IPS-18a (cell line): ENCODE data around the gene PRMT1.
"Not testable (repeated sequence)": the region's sequence is repeated elsewhere in the genome, so short reads cannot be mapped to it uniquely, and the experiment has no call there.

ENCODE experiments used
- H3K27ac ChIP-seq: one replicate; pipeline ENCODE4 v1.5.1; 2013; ENCODE audit warnings: low read length
- H3K27me3 ChIP-seq: one replicate; pipeline ENCODE4 v1.6.1; 2013; ENCODE audit warnings: mild to moderate bottlenecking, low read length; ENCODE audit not compliant: control insufficient read depth, insufficient read depth
- H3K36me3 ChIP-seq: one replicate; pipeline ENCODE4 v1.6.1; 2013; ENCODE audit warnings: low read depth, low read length; ENCODE audit not compliant: control insufficient read depth
- H3K4me1 ChIP-seq: one replicate; pipeline ENCODE4 v1.6.1; 2013; ENCODE audit warnings: low read depth, low read length; ENCODE audit not compliant: control insufficient read depth
- H3K4me3 ChIP-seq: one replicate; pipeline ENCODE4 v1.5.1; 2013; ENCODE audit warnings: low read length
- H3K9ac ChIP-seq: one replicate; pipeline ENCODE4 v1.6.1; 2013; ENCODE audit warnings: mild to moderate bottlenecking, low read length, moderate library complexity
- H3K9me3 ChIP-seq: one replicate; pipeline ENCODE4 v1.6.1; 2013; ENCODE audit warnings: low read depth, low read length; ENCODE audit not compliant: control insufficient read depth

Gene PRMT1

DNA sequence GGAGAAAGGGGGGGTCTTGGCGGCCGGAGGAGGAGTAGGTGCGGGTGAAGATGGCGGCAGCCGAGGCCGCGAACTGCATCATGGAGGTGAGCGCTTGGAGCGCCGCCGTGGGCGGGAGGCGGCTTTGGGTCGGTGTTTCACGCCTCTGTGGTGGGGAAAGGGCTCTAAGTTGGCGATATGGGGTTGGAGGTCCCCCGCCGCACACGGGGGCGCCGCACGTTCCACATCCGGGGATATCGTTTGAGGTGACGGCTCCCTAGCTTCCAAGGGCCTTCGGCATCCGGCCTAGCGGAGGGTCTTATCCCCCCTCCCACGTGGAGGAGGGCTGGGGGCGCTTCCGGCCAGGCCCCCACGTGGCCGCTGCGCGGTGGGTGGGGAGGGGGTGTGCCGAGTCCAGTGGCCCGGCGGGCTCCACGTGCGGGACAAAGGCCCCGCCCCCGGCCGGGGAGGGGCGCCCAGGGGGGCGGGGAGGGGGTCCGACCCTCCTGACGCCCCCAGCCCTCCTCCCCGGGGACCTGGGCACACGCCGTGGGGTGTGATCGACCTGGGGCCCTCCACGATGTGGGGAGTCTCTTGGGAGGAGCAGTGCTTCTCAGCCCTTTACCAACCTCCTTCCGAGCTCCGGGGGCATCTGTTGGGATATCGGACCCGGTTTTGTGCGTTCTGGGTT is at the start of gene PRMT1:
Gene PRMT1 (plus strand): TSS at position 41 of the 670 bp plus-strand sequence. CDS start 10 bp downstream, at position 51.
- Histone ChIP-seq H3K4me1 (peaks cover 14% of the 10 kb centered on the region), H3K27me3 (no peaks in the 10 kb centered on the region), H3K36me3 (peaks cover 14% of the 10 kb centered on the region), H3K9me3 (no peaks in the 10 kb centered on the region), H3K4me3 (peak within 1 kb of the TSS; percentile 98), H3K9ac (peak within 1 kb of the TSS; percentile 95), H3K27ac (peak within 1 kb of the TSS; percentile 99)

DNA sequence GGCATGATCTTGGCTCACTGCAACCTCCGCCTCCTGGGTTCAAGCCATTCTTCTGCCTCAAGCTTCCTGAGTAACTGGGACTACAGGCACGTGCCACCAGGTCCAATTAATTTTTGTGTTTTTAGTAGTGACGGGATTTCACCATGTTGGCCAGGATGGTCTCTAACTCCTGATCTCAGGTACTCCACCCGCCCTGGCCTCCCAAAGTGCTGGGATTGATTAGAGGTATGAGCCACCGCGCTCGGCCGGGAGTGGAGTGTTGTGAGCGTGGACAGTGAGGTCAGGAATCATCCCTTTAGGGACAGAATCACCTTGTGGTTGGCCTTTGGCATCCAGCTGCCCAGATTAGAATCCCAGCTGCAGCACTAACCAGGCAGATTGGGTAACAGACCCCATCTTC is 47.4 kb upstream of the PRMT1 start:
- Histone ChIP-seq H3K9ac (no peak overlapping the region), H3K36me3 (peaks cover 14% of the 10 kb centered on the region), H3K9me3 (no peaks in the 10 kb centered on the region), H3K27ac (no peak overlapping the region), H3K4me1 (no peaks in the 10 kb centered on the region), H3K27me3 (no peaks in the 10 kb centered on the region), H3K4me3 (no peak overlapping the region)

DNA sequence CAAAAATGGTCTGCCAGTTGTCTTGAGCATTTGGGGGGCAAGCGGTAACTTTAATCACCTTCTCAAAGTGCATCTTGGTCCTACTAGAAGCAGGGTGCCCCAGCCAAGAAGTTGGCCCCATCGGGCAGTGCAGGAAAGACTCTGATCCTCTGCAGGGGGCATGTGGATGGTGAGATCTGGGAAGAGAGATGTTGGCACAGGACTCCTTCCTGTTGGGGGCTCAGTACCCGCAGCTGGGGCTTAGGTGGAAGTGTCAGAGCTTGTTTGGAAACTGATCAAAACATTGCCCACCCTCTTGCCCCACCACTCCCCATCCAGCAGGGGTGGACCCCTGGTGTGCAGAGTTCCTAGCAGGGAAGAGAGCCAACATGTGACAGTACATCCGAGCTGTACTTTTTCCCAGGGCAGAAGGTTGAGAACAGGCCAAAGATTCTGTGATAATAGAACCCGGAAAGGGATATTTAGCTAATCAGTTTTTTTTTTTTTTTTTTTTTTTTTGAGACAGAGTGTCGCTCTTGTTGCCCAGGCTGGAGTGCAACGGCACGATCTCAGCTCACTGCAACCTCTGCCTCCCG is 46.0 kb upstream of the PRMT1 start:
- Histone ChIP-seq H3K27ac (no peak overlapping the region), H3K9ac (no peak overlapping the region), H3K36me3 (peaks cover 10% of the 10 kb centered on the region), H3K27me3 (no peaks in the 10 kb centered on the region), H3K4me1 (no peaks in the 10 kb centered on the region), H3K9me3 (no peaks in the 10 kb centered on the region), H3K4me3 (no peak overlapping the region)

DNA sequence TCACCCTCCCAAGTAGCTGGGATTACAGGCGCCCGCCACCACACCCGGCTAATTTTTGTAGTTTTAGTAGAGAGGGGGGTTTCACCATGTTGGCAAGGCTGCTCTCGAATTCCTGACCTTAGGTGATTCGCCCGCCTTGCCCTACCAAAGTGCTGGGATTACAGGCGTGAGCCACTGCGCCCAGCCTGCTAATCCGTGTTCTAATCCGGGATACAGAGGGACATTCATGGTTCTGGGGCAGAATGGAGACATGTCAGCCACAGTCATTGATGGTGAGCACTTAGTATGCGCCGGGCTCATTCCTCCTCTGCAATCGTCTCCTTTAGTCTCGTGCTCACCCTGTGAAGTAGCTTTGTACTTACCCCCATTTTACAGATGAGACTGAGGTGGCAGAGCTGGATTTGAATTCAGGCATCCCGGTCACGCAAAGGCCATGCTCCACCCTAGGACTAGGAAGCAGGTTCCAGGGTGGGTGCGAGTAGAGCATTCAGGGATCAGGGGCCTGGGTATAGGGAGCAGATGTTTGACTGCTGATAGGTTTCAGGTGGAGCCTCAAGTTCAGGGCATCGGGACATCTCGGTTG is 45.4 kb upstream of the PRMT1 start:
- Histone ChIP-seq H3K27me3 (no peaks in the 10 kb centered on the region), H3K4me1 (no peaks in the 10 kb centered on the region), H3K36me3 (peaks cover 6% of the 10 kb centered on the region), H3K9ac (no peak overlapping the region), H3K27ac (no peak overlapping the region), H3K9me3 (no peaks in the 10 kb centered on the region), H3K4me3 (no peak overlapping the region)

DNA sequence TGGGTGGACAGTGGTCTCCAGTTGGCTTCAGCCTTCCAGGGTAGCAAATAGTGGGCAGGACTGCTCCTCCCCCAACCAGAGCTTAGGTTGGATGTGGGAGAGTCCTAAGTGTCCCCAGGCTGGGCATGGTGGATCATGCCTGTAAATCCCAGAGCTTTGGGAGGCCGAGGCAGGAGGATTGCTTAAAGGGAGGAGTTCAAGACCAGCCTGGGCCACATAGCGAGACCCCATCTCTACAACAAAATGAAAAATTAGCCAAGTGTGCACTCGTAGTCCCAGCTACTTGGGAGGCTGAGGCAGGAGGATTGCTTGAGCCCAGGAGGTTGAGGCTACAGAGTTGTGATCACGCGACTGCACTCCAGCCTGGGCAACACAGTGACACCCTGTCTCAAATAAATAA is 44.5 kb upstream of the PRMT1 start:
- Histone ChIP-seq H3K9ac (no peak overlapping the region), H3K4me3 (no peak overlapping the region), H3K27me3 (no peaks in the 10 kb centered on the region), H3K4me1 (no peaks in the 10 kb centered on the region), H3K27ac (no peak overlapping the region), H3K9me3 (no peaks in the 10 kb centered on the region), H3K36me3 (no peaks in the 10 kb centered on the region)

DNA sequence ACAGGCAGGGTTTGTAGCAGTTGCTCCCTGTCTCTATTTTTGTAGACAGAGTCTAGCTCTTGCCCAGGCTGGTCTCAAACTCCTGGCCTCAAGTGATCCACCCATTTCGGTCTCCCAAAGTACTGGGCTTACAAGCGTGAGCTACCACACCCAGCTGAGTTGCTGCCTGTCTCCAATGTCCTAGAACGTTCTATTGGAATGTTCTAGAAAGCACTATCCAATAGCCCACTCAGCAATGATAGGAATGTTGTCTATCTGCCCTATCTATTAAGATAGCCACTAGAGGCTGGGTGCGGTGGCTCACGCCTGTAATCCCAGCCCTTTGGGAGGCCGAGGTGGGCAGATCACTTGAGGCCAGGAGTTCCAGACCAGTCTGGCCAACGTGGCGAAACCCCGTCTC is 43.8 kb upstream of the PRMT1 start:
- H3K9me3 ChIP-seq, H3K4me1 ChIP-seq, H3K27ac ChIP-seq, H3K27me3 ChIP-seq, H3K9ac ChIP-seq, H3K4me3 ChIP-seq, H3K36me3 ChIP-seq: not testable (repeated sequence)

DNA sequence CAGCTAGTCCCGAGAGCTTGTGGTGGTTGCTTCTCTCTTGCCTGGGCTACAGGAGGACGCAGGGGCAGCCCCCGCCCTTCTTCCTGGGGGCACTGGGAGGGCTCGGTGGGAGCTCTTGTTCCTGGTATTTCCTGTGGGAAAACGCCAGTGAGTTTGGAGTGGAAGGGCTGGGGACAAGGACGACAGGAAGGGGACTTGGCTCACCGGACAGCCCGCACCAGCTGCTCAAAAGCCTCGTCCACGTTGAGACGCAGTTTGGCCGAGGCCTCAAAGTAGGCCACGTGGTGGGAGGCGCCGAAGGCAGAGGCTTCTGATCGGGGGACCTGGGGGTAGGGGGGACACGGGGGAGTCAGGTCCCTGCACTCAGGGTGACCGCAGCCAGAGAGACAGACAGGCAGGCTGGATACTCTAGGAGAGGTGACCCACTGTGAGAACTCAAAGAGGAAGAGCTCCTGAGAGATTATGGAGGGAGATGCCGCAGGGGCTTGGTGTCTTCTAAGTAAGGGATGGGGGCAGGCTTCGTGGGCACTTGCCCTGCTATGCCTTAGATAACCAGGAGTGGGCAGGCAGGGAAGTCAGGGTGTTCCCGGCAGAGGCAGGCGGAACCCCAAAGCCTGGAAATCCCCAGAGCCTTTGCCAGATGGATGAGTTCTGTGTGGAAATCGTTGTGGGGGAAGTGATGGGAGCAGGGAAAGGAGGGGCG is 41.4 kb upstream of the PRMT1 start:
- Histone ChIP-seq H3K27ac (no peak overlapping the region), H3K4me3 (no peak overlapping the region)

DNA sequence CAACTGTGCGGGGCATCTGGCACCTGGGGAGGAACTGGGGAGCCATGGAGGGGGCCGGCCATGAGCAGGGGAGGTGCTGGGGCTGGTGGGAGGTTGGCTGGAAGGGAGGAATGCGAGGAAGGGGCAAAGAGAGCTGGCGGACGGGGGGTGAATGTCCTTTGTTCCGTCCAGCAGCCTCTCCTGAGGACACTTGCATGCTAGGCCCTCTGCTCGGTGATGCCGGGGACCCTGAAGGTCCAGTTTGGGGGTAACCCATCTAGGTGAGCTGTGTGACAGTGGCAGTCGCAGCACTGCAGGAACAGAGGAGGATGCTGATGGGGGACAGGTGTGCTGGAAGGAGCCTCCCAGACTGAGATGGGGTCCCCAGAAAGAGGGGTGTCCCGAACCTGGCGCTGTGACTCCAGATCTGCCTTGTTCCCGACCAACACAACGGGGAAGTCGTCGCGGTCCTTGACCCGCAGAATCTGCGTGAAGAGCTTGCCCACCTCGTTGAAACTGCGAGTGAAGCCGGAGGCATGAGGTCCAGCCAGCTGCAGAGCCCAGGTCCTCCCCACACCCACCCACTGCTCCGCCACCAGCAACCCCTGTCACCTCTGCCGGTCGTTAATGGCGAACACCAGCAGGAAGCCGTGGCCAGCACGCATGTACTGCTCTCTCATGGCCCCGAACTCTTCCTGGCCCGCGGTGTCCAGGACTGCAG is 40.7 kb upstream of the PRMT1 start:
- H3K27ac ChIP-seq, result no peak overlapping the region
- H3K9me3 ChIP-seq, result no peaks in the 10 kb centered on the region
- H3K9ac ChIP-seq, result no peak overlapping the region

More for the DNA sequence above, 41.4 kb upstream of the PRMT1 start:
- H3K9me3 ChIP-seq, result no peaks in the 10 kb centered on the region
- H3K27me3 ChIP-seq, result peaks cover 10% of the 10 kb centered on the region
- no peak overlapping the region for H3K9ac ChIP-seq
- peaks cover 16% of the 10 kb centered on the region for H3K4me1 ChIP-seq
- no peaks in the 10 kb centered on the region for H3K36me3 ChIP-seq

DNA sequence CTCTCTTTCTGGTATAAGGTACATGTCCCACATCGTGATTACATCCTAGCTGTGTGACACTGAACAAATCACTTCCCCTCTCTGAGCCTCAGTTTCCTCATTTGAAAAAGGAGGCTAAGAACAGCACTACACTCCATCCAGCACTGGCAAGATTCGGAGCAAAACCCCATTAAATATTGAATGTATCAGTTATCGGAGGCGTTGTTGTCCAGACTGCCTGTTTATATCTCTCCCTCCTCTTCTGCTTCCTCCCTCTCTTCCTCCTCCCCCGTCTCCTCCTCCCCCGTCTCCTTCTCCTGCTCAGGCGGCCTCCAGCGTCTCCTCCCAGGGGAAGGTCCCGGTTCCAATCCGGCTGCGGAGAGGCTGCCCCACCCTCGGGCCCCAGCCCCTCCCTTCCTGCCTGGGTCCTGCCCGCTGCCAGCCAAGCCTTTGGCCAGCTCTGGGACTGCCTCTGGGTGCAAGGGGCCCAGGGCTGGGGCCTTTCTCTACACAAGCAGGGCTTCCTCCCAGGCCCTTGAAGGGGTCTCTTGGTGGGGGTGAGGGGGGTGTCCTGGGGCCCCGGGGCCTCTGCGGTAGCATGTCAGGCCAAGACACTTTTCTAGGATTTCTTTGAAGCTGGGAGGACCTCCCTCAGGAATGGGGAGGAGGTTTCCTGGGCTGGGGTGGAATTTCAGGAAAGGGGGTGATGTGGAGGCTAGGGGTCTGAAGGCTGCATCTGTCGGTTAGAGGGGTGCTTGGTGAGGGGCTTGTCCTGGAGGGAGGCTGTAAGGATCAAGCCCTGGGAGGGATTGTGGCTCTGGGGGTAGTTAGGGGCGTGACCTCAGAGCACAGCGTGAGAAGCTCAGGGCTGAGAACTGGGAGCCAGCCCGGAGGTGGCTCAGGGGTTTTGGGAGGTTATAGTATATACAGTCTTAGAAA is 39.0 kb upstream of the PRMT1 start:
- peaks cover 10% of the 10 kb centered on the region for H3K27me3 ChIP-seq
- H3K9me3 ChIP-seq, result no peaks in the 10 kb centered on the region
- H3K4me3 ChIP-seq, result peak overlapping the region; percentile 35
- H3K36me3 ChIP-seq, result no peaks in the 10 kb centered on the region
- no peak overlapping the region for H3K27ac ChIP-seq
- peaks cover 29% of the 10 kb centered on the region for H3K4me1 ChIP-seq
- no peak overlapping the region for H3K9ac ChIP-seq

More for the DNA sequence above, 40.7 kb upstream of the PRMT1 start:
- Histone ChIP-seq H3K36me3 (no peaks in the 10 kb centered on the region), H3K4me1 (peaks cover 23% of the 10 kb centered on the region), H3K27me3 (peaks cover 10% of the 10 kb centered on the region), H3K4me3 (no peak overlapping the region)

DNA sequence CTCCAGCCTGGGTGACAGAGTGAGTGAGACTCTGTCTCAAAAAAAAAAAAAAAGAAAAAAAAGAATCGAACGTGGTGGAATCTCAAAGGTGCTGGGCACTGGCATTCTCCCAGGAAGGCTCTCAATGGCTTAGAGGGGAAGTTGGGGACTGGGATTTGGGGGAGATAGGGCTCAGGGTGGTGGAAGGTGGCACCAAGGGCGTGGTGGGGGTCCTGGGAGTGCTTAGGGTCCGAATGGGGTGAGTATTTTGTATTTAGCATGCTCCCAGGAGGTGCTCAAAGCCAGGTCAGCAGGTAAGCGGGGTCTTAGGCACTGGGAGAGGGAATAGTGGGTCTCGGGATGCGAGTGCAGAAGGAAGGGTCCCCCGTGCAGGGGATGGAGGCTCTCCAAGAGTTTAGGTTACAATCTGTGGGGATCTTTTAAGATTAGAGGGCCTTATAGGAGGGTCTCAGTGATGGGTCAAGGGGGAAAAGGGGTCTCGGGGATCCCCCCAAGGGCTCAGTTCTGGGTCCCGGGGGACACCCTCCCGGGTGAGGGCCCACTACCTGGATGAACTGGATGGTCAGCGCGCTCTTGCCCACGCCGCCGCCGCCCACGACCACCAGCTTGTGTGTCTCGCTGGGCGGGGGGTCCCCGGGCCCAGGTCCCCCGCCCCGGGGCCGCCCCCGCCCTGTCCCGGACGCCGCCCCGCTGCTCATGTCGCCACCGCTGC is 37.5 kb upstream of the PRMT1 start:
- Histone ChIP-seq H3K27ac (no peak overlapping the region), H3K27me3 (peaks cover 10% of the 10 kb centered on the region), H3K36me3 (no peaks in the 10 kb centered on the region), H3K9me3 (no peaks in the 10 kb centered on the region), H3K4me3 (peak overlapping the region; percentile 52), H3K9ac (no peak overlapping the region), H3K4me1 (peaks cover 37% of the 10 kb centered on the region)
